Measurements from ENCODE around the gene C17orf50.

The C17orf50 gene

GRCh38 chr17:35807371-35808144 is 46.9 kb downstream of the C17orf50 start:
- in situ Hi-C loops (cut with HindIII; ENCODE audit: low sequenced_read_pairs) = no loop called here
- no peak overlapping the region for H3K4me3 ChIP-seq (ENCODE audit: low read depth, low read length)
- DNase-seq (ENCODE audit: low read depth, low spot score) = peak; percentile 61

DNA sequence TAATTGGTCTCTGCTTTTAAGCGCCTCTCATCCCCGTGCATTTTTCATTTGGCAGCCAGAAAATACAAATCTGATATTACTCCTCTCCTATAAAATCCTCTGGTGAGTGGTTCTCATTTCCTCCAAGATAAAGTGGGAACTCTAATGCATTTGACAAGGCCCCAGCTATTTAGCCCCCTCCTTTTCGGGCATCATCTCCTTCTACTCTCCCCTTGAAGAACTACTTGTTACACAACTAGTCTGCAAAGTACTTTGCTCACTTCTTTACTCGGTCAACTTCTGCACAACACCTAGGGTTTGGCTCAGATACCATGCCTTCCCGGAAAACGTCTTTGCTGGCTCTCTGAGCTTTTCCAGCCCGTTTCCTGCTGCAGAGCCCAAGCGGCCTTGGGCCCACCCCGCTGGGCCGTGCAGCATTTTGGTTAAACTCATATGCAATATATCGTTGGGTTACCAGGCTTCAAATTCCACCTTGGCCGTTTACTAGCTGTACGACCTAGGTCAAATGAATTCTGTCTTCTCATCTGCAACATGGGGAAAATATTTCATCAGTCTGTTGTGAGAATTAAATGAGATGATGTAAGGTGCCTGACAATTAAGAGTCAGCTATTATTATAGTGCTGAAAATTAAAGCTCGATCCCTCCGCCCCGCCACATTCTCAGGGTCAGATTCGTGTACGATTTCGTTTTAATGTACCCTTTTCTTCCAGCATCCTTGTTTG is 47.7 kb downstream of the C17orf50 start:
- H3K4me3 ChIP-seq (ENCODE audit: low read depth, low read length) = peak overlapping the region; percentile 98
- TF ChIP-seq, protein P1, sequence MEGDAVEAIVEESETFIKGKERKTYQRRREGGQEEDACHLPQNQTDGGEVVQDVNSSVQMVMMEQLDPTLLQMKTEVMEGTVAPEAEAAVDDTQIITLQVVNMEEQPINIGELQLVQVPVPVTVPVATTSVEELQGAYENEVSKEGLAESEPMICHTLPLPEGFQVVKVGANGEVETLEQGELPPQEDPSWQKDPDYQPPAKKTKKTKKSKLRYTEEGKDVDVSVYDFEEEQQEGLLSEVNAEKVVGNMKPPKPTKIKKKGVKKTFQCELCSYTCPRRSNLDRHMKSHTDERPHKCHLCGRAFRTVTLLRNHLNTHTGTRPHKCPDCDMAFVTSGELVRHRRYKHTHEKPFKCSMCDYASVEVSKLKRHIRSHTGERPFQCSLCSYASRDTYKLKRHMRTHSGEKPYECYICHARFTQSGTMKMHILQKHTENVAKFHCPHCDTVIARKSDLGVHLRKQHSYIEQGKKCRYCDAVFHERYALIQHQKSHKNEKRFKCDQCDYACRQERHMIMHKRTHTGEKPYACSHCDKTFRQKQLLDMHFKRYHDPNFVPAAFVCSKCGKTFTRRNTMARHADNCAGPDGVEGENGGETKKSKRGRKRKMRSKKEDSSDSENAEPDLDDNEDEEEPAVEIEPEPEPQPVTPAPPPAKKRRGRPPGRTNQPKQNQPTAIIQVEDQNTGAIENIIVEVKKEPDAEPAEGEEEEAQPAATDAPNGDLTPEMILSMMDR (IDR thresholded peaks at IDR 0.05; ENCODE audit: low read depth, low read length) = no peak
- no peak for DNase-seq (ENCODE audit: low read depth, low spot score)
- in situ Hi-C loops (cut with HindIII; ENCODE audit: low sequenced_read_pairs) = no loop called here

More at GRCh38 chr17:35807371-35808144, 46.9 kb downstream of the C17orf50 start:
- TF ChIP-seq, protein P1 (IDR thresholded peaks at IDR 0.05; ENCODE audit: low read depth, low read length) = no peak

DNA sequence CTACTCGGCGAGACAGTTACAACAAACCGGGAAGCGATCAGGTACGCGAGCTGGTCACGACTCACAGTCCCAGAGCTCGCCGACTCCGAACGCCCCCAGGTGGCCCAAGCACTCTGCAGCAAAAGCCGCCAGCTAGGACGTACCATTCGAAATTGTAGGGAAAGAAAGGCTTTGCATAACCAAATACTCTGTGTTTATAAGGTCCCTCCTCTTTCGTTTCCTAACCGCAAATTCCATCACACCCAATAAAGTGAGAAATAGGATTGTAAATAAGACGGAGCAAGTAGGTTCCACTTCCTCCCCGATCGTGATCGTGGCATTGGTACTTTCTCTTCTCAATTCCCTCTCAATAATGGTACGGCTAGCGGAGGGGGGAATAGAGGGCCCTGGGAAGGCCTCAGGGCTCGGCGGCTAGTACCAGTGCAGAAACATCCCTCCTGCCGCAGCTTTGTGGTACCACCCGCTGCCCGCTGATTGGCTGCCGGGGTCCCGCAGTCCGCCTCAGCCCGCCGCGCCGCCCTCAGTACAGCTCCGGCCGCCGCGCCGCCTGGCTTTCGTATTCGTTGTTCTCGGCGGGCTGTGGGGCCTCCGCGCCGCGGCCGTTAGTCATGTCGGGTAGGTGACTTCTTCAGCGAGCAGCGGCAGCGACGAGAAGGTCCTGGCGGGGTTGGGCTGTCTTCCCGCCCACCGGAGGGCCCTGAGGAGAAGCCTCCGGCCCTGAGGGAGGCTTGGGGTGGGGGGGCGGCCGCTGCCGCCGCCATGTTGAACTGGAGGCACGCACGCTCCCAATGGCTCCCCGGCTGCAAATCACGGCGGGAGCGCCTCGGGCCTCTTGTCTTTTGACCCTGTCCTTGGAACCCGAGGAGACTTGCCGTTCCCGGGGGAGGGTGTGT is 48.5 kb downstream of the C17orf50 start, which contains the start of gene TAF15:
TSS of gene TAF15 (plus strand) at position 523 of the 893 bp plus-strand sequence. CDS start at position 609, 86 bp downstream.
- in situ Hi-C loops (cut with HindIII; ENCODE audit: low sequenced_read_pairs) = no loop called here
- DNase-seq (ENCODE audit: low read depth, low spot score) = peak; percentile 100
- TF ChIP-seq, protein P1 (IDR thresholded peaks at IDR 0.05; ENCODE audit: low read depth, low read length) = peak; percentile 85
- peak within 1 kb of the TSS; percentile 98 for H3K4me3 ChIP-seq (ENCODE audit: low read depth, low read length)

- in situ Hi-C loops (cut with HindIII; ENCODE audit: low sequenced_read_pairs) = no loop called here
- TF ChIP-seq, protein P1 (IDR thresholded peaks at IDR 0.05; ENCODE audit: low read depth, low read length) = no peak
- DNase-seq (ENCODE audit: low read depth, low spot score) = no peak
- H3K4me3 ChIP-seq (ENCODE audit: low read depth, low read length) = peak overlapping the region; percentile 98
Measured at GRCh38 chr17:35809855-35810461, 49.3 kb downstream of the C17orf50 start.

DNA sequence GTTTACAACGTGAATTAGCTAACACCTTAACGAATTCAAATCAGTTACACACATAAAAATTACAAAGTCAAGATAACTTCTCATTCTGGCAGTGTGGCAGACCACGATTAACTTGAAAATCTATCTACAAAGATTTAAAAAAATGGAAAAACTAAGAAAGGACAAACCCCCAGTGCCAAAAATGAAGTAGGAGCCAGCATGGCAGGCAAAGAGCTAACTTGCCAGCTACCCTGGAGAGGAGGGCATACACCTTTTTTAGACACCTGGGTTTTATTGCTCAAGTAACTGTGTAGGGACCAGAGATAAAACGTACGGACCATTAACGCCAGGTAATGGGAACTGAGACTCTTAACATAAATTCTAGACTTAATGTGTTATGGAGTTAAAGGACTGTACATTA is 51.1 kb downstream of the C17orf50 start:
- H3K4me3 ChIP-seq (ENCODE audit: low read depth, low read length) = no peak overlapping the region
- TF ChIP-seq, protein P1 (IDR thresholded peaks at IDR 0.05; ENCODE audit: low read depth, low read length) = no peak
- in situ Hi-C loops (cut with HindIII; ENCODE audit: low sequenced_read_pairs) = no loop called here
- no peak for DNase-seq (ENCODE audit: low read depth, low spot score)

DNA sequence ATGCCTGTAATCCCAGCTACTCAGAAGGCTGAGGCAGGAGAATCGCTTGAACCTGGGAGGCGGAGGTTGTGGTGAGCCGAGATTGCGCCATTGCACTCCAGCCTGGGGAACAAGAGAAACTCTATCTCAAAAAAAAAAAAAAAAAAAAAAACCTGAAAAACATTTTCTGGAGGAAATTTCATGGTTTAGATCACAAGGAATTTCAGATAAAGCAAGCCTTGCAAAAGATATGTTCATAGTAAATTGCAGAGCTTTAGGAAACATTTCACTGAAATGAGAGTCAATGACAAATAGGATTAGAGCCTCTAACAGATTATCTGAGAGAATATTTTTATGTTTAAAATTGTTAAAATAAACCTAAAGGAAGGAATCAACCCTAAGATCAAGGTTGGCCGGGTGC is 51.8 kb downstream of the C17orf50 start:
- no peak for DNase-seq (ENCODE audit: low read depth, low spot score)
- TF ChIP-seq, protein P1 (IDR thresholded peaks at IDR 0.05; ENCODE audit: low read depth, low read length) = no peak
- H3K4me3 ChIP-seq (ENCODE audit: low read depth, low read length) = no peak overlapping the region
- in situ Hi-C loops (cut with HindIII; ENCODE audit: low sequenced_read_pairs) = no loop called here

Data from astrocyte of the spinal cord (primary cell).